HTR-8/SVneo (cell line): Measurements from ENCODE around the gene CCR4.
A peak's percentile ranks its signal among the peaks of the same experiment; 100 is the strongest.
"Not testable (repeated sequence)": the region's sequence is repeated elsewhere in the genome, so short reads cannot be mapped to it uniquely, and the experiment has no call there.

Source experiments
- DNase-seq: peaks from one replicate; pipeline ENCODE4 v3.0.0; 2011; ENCODE audit warnings: low spot score, mixed read lengths; ENCODE audit not compliant: insufficient read length
- FAIRE-seq: peaks from 2 replicates; lab custom pipeline; 2011; peaks lifted over from hg19 to GRCh38; lab: Jason Lieb, UNC

CCR4 gene

DNA sequence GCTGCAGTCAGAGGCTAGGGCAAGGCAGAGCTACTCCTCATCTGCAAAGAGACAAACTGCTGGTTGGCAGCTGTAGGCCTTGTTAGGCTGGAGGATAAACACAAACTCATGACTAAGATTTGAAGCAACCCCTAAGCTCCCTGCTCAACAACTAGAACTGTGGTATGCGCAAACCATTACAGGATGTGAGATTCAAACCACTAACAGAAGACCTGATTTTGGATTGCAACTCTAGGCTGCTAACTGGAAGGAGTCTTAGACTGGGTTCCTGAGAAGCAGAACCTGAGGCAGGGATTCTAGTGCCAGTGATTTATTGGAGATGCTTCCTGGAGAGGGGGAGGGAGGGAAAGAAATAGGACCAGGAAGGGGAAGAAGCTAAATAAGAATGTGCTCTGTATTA lies 22.5 kb downstream of the CCR4 start:
- DNase-seq (no peak), FAIRE-seq (no peak)

DNA sequence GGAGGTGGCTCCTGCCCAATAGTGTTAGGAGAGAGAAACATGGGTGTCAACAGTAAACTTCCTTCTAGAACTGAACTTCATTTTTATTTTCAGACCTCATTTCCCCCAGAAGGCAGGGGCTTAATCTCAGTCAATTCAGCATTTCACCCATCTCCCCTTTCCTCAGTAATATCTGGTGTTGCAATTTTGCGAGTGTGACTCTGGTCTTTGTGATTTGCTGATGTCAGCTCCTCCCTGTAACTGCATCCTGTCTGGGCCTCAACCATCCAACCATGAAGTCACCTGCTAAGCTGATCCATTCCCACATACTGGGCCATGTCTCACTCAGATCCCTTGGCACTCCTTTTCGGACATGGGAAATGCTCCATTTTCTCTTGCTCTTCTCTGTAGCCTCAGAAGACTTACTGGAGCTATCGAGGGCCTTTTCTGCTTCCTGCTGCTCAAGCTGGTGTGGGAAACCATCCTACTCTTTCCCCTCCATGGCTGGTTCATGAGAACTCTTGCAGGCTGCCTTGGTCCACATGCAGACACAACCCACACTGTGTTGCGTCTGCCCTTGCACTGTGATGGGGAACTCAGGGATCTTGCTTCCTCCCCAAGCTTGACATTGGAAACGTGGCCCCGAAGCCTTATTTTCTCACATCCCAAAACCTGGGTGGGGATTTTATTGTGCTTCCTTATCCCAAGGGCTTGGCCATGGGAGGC lies 24.6 kb downstream of the CCR4 start:
- FAIRE-seq (no peak), DNase-seq (no peak)

DNA sequence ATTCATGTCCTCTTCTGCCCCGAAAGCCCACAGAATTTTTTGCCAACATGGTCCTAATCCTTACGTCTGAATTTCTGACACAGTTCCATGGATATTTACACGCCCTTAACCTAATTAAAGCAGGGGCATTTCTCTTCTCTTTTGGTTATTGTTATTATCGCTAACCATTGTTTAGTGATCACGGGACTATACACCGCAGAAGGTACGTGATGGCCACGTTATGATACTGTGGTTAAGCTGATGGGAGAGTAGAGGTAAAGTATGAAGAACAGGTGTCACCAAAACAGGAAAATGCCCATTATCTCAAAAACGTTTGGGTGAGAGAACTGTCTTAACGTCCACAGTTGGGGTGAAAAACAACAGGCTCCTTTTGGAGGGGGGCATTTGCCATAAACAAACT lies 26.4 kb downstream of the CCR4 start:
- DNase-seq (no peak), FAIRE-seq (no peak)

DNA sequence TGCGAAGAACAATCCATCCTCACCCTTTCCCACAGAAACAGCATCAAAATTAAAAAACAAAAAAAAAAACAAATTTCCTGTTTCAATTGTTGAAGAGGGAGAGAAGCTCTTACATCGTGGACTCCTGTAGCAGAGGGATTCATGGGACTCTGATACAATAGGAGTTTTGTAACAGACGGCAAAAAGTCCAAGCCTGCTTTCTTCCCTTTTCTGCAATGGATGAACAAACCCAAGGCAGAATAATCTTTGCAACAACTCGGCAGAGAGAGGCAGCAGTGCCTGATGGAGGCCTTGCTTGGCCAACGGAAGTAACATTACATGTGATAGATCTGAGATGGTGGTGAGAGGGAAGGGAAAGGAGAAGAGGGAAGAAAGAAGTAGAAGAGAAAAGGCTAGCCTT lies 26.9 kb downstream of the CCR4 start:
- FAIRE-seq (no peak), DNase-seq (no peak)

DNA sequence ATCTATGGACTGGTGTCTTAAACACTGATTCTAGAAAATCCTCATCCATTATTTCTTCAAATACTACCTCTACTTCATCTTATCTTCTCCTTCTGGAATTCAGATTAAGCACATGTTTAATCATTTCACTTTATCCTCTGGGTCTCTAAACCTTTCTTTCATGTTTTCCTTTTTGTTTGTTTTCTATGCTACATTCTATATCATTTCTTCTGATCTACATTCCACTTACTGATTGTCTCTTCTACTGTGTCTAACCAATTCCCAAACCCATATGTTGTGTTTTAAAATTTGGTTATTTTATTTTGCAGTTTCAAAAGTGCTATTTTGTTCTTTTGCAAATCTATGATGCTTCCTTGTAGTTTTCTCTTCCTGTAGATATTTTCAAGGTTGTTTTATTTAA lies 31.7 kb downstream of the CCR4 start:
- no peak for FAIRE-seq

DNA sequence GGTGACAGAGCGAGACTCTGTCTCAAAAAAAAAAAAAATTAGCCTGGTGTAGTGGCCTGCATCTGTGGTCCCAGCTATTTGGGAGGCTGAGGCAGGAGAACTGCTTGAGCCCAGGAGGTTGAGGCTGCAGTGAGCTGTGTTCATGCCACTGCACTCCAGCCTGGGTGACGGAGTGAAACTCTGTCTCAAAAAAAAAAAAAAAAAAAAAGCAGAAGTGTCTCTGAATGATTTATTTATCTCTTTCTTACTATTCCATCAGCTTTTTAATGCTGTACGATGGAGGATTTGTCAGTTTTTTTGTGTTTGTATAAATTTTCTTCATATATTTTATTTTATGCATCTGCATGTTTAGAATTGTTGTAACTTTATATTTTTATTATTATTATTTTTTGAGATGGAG lies 33.5 kb downstream of the CCR4 start:
- DNase-seq, FAIRE-seq: not testable (repeated sequence)

More for the DNA sequence above, 31.7 kb downstream of the CCR4 start:
- no peak for DNase-seq

DNA sequence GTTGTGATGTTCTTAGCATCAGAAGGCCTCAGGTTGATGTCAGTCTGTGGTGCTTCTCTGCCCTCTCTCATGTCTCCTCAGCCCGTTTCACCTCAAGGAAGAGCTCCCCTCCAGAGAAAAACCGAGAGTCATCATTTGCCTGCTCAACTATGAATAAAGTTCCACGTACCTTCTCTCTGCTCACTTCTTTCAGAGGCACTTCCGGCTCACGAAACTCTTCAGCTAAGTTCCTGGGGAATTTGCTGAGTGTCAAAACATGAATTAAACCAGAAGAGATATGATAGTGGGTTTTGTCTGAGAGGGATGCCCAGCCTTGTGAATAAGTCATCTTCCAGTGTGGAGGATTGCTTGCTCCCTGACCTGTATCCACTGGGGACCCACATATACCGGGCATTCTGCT lies 37.7 kb downstream of the CCR4 start:
- DNase-seq (no peak), FAIRE-seq (no peak)

DNA sequence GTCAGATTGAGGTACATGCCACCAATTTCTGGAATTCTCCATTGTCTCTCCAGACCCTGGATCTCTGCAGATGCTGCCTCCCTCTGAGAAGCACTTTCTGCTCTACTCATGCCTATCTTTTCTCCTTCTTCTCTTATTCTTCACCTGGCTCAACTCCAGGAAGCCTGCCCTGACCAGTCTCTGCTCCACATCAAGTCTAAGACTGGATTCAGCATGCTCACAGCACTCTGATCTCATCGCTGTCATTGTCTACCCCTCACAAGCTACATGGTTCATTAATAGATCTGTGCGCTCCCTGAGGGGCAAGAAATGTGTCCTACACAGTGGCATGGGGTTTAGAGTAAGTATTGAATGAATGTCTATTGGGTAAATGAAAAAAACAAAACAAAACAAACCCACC lies 38.7 kb downstream of the CCR4 start:
- no peak for DNase-seq
- FAIRE-seq, result no peak

DNA sequence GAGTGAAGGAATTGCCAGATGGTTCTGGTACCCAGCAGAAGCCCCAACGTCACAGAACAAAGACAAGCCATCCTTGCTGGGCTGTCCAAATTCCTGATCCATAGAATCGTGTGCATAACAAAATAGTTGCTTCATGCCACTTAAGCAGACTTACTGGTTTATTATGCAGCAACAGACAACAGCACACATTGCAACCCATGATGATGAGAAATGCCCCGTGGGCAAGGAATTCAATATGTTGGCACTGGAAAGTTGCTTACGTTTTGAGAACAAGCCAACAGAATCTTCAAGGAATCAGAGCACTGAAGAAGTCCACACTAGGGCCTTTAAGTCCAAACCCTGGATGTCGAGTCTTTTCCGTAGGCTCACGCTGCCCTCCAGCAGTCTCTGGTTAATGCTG lies 40.3 kb downstream of the CCR4 start:
- DNase-seq (no peak), FAIRE-seq (no peak)

DNA sequence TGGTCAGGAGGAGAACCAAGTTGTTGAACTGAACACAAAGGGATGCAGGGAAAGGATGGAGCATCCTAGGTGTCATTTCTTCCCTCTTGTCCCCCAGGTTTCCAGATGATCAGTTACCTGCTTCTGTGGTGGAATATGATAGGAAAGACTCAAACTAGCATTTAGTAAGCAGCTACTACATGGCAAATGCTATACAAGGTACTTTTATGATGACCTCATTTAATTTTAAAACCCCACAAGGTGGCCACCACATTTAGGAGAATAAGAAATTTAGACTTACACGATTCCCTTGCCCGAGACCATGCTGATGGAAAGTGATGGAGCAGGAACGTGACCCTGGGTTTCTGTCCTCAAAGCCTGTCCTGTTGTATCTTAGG lies 40.9 kb downstream of the CCR4 start:
- FAIRE-seq, result no peak
- DNase-seq, result no peak

DNA sequence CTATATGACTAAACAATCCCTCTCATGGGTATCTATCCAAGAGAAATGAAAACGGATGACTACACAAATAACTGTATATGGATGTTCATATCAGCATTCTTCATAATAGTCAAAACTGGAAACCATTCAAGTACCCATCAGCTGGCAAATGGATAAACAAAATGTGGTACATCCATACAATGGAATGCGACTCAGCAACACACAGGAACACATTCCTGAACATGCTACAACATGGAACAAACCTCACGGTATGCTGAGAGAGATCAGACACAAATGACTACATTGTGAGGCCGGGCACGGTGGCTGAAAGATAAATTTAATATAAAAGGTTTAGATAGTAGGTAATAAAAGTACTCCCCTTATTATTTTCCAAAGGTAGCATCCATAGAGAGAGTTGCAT lies 42.6 kb downstream of the CCR4 start:
- no peak for DNase-seq
- no peak for FAIRE-seq

DNA sequence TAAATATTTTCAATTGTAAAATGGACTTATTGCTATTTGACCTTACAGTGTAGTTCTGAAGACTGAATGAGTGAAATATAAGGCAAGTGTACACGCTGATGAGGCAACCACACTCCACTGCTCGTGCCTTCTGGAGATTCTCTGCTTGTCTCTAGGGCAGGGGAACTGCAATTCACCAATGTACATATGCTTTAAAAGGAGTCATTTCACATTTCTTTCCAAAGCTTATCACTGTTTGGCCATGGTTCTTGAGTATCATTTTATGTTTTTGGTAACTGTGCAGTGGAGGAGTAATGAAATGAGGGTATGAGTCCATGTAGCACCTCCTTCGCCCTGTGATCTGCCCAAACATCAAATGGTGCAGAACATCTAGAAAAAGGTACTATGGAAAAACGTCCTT lies 43.7 kb downstream of the CCR4 start:
- DNase-seq, result no peak
- no peak for FAIRE-seq

DNA sequence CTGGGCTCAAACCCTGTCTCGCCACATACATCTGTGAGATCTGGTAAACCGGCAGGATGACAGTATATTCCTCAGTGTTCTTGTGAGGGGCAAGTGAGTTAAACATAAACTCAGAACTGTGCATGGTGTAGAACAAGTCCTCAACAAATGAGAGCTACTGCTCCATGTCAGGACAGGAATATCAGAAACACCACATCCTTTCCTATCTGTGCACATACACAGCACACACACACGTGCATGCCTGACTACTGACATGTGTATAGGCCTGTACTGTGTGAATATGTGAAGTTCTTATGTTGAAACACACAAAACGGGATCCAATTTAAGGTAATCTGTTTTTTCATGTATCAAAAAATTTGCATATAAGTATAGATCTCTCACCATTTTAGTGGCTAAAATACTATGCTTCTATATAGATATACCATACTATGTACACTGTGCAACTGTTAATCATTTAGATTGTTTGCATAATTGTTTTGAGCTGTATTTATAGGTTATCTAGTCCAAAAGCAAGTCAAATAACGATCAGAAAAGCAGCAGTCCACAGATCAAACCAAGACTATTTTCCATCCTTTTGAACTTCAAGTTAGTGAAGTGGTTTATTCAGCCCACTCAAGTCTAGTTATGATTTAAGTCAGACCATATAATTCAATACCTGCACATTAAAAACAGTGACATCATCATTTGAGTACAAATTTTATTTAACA lies 44.8 kb downstream of the CCR4 start:
- no peak for DNase-seq
- no peak for FAIRE-seq

DNA sequence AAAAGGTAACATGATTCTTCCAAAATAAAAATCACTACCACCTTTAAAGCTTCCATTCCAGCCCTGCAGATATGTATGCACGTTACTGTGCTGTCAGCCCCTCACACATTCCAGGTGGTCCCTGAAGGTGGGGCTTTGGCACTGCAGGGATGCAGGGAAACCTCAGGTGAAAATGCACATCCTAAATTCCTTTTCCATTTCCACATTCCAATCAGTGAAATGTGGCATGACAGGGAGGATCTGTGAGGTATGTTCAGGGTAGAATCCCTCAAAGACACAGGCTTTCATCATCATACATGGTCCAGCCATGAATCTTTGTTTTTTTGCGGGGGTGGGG lies 45.3 kb downstream of the CCR4 start:
- FAIRE-seq (no peak), DNase-seq (no peak)

DNA sequence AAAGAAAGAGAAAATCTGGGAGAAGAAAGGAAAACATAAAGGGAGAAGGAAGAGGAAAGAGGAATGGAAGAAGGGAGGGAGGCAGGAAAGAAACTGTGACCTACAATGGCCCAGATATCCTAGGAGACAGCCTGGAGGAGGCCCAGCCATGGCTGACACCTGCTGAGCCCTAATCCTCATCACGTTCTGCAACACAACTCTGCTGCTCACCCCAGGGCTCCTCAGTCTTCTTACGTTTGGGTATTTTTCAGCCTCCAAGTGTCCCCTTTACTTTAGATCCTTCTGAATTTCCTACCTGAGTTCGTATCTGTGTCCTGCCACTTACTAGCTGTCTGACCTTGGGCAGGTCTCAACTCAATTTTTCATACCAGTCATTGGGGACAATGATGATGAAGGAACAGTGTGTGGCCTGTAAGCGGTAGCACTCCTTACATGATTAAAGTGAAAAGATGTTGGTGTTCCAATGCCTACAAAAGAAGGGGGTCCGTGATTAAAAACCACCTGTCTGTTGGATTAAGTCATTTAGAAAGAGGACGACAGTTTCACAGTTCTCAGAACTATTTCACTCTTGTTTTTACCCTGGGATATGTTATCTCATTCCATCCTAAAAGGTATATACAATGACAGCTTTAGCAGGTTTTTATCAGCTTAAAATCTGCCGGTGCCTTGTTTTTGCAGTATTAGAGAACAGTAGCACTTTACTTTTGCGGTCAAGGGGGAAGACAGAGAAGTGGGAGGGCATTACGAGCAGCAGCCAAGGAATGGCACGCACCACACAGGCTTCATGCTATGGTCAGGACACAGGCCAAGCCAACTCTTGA lies 47.4 kb downstream of the CCR4 start:
- DNase-seq (no peak), FAIRE-seq (no peak)

DNA sequence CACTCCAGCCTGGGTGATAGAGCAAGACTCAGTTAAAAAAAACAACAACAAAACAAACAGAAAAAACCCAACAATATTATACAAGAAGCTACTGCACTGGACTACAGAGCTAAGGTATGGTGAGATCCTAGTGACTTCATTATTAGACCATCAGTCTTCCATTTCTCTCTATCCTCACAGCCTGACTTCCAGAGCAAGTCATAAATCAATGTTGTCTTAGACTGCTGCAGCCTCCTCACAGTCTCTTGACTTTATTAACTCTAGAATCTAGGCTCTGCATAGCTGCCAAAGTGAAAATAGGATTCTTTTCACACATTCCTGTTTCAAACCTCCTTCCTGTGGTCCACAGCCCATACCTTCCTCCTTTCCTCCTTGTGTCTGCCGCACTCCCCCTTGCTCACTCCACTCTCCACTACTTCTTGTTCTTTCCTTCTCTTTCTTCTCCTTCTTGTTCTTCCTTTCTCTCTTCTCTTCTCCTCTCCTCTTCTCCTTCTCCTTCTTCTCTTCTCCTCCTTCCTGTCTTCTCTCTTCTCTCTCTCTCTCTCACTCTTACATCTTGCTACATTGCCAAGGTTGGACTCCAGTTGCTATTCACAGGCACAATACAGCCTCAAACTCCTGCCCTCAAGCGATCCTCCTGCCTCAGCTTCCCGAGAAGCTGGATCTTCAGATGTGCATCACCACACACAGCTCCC lies 49.4 kb downstream of the CCR4 start:
- FAIRE-seq (no peak), DNase-seq (no peak)

DNA sequence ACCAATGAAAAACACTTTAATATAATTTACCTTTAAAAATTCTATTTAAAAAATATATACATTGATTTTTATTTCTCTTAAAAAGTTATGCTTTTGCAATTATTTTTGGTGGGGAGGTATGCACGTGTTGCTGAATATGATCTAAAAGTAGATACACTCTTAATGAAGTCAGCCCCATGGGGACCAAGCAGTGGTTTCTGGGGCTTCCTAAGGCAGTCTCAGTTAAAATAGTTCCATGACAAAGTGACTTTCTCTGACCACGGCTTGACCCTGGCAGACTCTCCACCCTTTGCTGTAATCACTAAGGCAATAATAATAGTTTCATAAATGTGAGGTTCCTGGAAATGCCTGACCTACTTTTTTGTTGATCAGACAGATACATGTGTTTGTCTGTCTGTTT lies 50.4 kb downstream of the CCR4 start:
- DNase-seq (no peak), FAIRE-seq (no peak)

DNA sequence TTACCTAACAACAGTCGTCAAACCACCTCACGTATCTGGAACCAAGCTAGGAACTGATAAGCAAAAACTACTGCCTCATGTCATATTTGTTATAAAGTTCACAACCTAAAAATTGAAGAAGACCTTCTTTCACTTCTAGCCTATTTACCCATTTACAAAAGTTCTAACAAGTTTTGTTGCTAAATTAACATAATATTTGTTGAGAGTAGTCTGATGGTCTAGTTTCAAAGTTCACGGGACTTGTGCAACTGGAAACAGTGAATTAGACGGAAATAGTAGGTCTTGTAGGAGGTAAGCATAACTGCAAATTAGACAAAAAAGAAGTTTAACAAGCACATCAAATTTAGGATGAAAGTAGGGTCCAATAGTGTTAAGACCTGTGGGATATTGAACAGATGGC lies 51.9 kb downstream of the CCR4 start:
- no peak for DNase-seq
- no peak for FAIRE-seq

DNA sequence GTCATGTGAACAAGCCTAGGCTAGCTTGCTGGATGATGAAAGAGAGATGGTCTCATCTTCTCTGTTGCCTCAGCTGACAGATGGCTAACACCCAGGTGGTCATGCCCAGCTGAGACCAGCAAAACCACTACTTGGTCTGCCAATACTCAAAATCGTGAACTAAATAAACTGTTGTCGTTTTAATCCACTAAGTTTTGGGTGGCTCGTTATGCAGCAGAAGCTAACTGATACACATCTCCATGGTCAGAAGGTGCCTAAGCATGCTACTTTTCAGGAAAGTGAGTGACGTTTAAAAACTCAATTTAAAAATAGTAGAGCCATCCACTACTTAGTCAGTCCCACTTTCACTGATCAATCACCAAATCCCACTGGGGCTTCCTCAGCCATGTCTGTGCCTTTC lies 52.8 kb downstream of the CCR4 start:
- DNase-seq (no peak), FAIRE-seq (peak; percentile 54)

DNA sequence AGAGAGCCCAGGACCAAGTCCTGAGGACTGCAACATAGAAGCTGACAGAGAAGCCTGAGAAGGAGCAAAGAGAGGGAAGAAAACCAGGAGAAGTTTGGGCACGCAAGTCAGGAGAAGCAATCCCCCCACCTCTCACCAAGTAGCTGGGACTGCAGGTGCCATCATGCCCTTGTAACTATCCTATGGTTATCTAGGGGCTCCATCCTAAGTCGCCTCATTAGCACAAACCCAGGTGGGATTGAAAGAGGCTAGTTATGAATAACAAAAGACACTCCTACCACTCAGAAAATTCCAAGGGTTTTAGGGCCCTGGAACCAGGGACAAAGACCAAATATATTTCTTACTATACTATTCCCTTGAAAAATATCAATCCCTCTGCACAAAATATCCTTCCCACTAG lies 53.5 kb downstream of the CCR4 start:
- DNase-seq, result no peak

More for the DNA sequence above, 53.5 kb downstream of the CCR4 start:
- FAIRE-seq, result no peak
